Activated B cell treated with CpG ODN at 0.5 μM for 24 hours (primary cell): ENCODE data around the gene CHST9. TPM values are rescaled to one million over a fixed set of nuclear protein-coding genes. Genes with fewer than 3 reads are reported as not detected.

Source experiments
- ATAC-seq: fragments of 200-7000 bp; cut with Tn5 transposase; one replicate; pipeline ENCODE4 v1.10.0; 2021; ENCODE audit warnings: low read depth, mild to moderate bottlenecking, moderate library complexity
- CTCF ChIA-PET: fragments of 350-600 bp; sonication (Branson Sonifier 250); formaldehyde crosslinking; loops from one replicate; lab custom pipeline; 2021; ENCODE audit warnings: antibody characterized with exemption; lab: Charles Lee
- POLR2A ChIA-PET: fragments of 350-600 bp; sonication (Branson Sonifier 250); formaldehyde crosslinking; loops from one replicate; lab custom pipeline; 2021; ENCODE audit warnings: antibody characterized with exemption; lab: Charles Lee
- DNase-seq: peaks from one replicate; pipeline ENCODE4 v3.0.0; 2022
- H3K27ac Mint-ChIP-seq: one replicate; pipeline ENCODE4 v1.8.0; 2020; ENCODE audit warnings: mixed read lengths
- H3K27me3 Mint-ChIP-seq: one replicate; pipeline ENCODE4 v1.8.0; 2021; ENCODE audit warnings: mixed read lengths
- H3K36me3 Mint-ChIP-seq: one replicate; pipeline ENCODE4 v1.8.0; 2021; ENCODE audit warnings: low read depth, mixed read lengths
- H3K4me1 Mint-ChIP-seq: one replicate; pipeline ENCODE4 v1.8.0; 2021; ENCODE audit warnings: mixed read lengths
- H3K4me3 Mint-ChIP-seq: one replicate; pipeline ENCODE4 v1.8.0; 2020; ENCODE audit warnings: mild to moderate bottlenecking, mixed read lengths
- H3K9me3 Mint-ChIP-seq: one replicate; pipeline ENCODE4 v1.8.0; 2020; ENCODE audit warnings: mixed read lengths
- CTCF ChIP-seq: fragments of 200-600 bp; IDR thresholded peaks from one replicate; pipeline ENCODE4 v1.8.0; 2022; ENCODE audit warnings: antibody characterized with exemption, mild to moderate bottlenecking
- intact Hi-C: fragments of 100-400 bp; cut with micrococcal nuclease; formaldehyde crosslinking; loops from one replicate; pipeline ENCODE4 v1.15.1; 2024
- total RNA-seq: library from RNA; stranded (reverse); gene quantifications from 2 replicates; pipeline ENCODE4 v1.2.3, GENCODE V29; 2022

The CHST9 gene
- total RNA-seq, 1 donor from 2014 or later = not detected

- no peak for TF ChIP-seq CTCF
- ATAC-seq = no peak
- DNase-seq = no peak
- intact Hi-C loops = no loop called here
- no peak overlapping the region for H3K4me3 Mint-ChIP-seq
- H3K27ac Mint-ChIP-seq = no peak overlapping the region
- POLR2A ChIA-PET = no interaction called here
- no peaks in the 10 kb centered on the region for H3K27me3 Mint-ChIP-seq
- H3K4me1 Mint-ChIP-seq = no peaks in the 10 kb centered on the region
- H3K9me3 Mint-ChIP-seq = no peaks in the 10 kb centered on the region
- CTCF ChIA-PET = no interaction called here
- H3K36me3 Mint-ChIP-seq = no peaks in the 10 kb centered on the region
Observed at GRCh38 chr18:27033722-27034121, 151.4 kb downstream of the CHST9 start.

- intact Hi-C loops = no loop called here
- Mint-ChIP-seq H3K4me3 (no peak overlapping the region), H3K27ac (no peak overlapping the region), H3K27me3 (no peaks in the 10 kb centered on the region), H3K4me1 (no peaks in the 10 kb centered on the region), H3K36me3 (no peaks in the 10 kb centered on the region), H3K9me3 (no peaks in the 10 kb centered on the region)
- TF ChIP-seq CTCF = no peak
- ChIA-PET POLR2A (no interaction called here), CTCF (no interaction called here)
- ATAC-seq (no peak), DNase-seq (no peak)
Observed at GRCh38 chr18:27030421-27030820, 154.7 kb downstream of the CHST9 start.

- intact Hi-C loops = no loop called here
- CTCF ChIA-PET = no interaction called here
Observed at GRCh38 chr18:27022477-27022876, 162.6 kb downstream of the CHST9 start.

GRCh38 chr18:27017901-27018500, 167.1 kb downstream of the CHST9 start:
- DNase-seq (no peak), ATAC-seq (no peak)
- ChIA-PET CTCF (interaction anchor here (0.7 kb wide), 1 partner anchor 163 kb away, joined by 3 read pairs; no protein-coding TSS in a partner anchor), POLR2A (no interaction called here)
- H3K4me1 Mint-ChIP-seq = no peaks in the 10 kb centered on the region
- no peak overlapping the region for H3K27ac Mint-ChIP-seq
- no peaks in the 10 kb centered on the region for H3K9me3 Mint-ChIP-seq
- intact Hi-C loops = loop anchor here (5.0 kb wide), 1 partner anchor 584 kb away; no protein-coding TSS in a partner anchor
- no peak for TF ChIP-seq CTCF
- no peak overlapping the region for H3K4me3 Mint-ChIP-seq
- H3K36me3 Mint-ChIP-seq = no peaks in the 10 kb centered on the region
- no peaks in the 10 kb centered on the region for H3K27me3 Mint-ChIP-seq

More at GRCh38 chr18:27022477-27022876, 162.6 kb downstream of the CHST9 start:
- H3K4me1 Mint-ChIP-seq = no peaks in the 10 kb centered on the region
- H3K36me3 Mint-ChIP-seq = no peaks in the 10 kb centered on the region
- POLR2A ChIA-PET = no interaction called here
- ATAC-seq (no peak), DNase-seq (no peak)
- no peaks in the 10 kb centered on the region for H3K9me3 Mint-ChIP-seq
- no peak overlapping the region for H3K4me3 Mint-ChIP-seq
- no peaks in the 10 kb centered on the region for H3K27me3 Mint-ChIP-seq
- no peak overlapping the region for H3K27ac Mint-ChIP-seq
- TF ChIP-seq CTCF = no peak

GRCh38 chr18:27014841-27015240, 170.3 kb downstream of the CHST9 start:
- POLR2A ChIA-PET = no interaction called here
- Mint-ChIP-seq H3K4me3 (no peak overlapping the region), H3K27me3 (no peaks in the 10 kb centered on the region), H3K4me1 (no peaks in the 10 kb centered on the region), H3K27ac (no peak overlapping the region), H3K36me3 (no peaks in the 10 kb centered on the region), H3K9me3 (no peaks in the 10 kb centered on the region)
- intact Hi-C loops = loop anchor here (5.0 kb wide), 1 partner anchor 587 kb away; no protein-coding TSS in a partner anchor
- CTCF ChIA-PET = no interaction called here
- DNase-seq (no peak), ATAC-seq (no peak)
- no peak for TF ChIP-seq CTCF
